Fibroblast of lung (primary cell): ENCODE measurements around the gene TMEM132D. TPM values are rescaled to one million over a fixed set of nuclear protein-coding genes. Genes with fewer than 3 reads are reported as not detected.

ENCODE experiments used
- DNase-seq, 2 donors: peaks; one replicate each; pipeline versions ENCODE4 v3.0.0 to v3.0.0-alpha.2; 2010; ENCODE audit warnings: low read depth in 2 of 2
- H2AFZ ChIP-seq: 2 replicates; pipeline ENCODE4 v1.5.1; 2012; ENCODE audit warnings: low read length, control low read depth, inconsistent platforms
- H3K27ac ChIP-seq: 2 replicates; pipeline ENCODE4 v1.5.1; 2011; ENCODE audit warnings: low read length, control low read depth; ENCODE audit not compliant: insufficient read depth
- H3K27me3 ChIP-seq: 2 replicates; pipeline ENCODE4 v1.5.1; 2011; ENCODE audit warnings: mild to moderate bottlenecking, low read length; ENCODE audit not compliant: control insufficient read depth, insufficient read depth
- H3K36me3 ChIP-seq: 2 replicates; pipeline ENCODE4 v1.5.1; 2011; ENCODE audit warnings: low read length; ENCODE audit not compliant: control insufficient read depth, insufficient read depth
- H3K4me1 ChIP-seq: 2 replicates; pipeline ENCODE4 v1.5.1; 2011; ENCODE audit warnings: low read length; ENCODE audit not compliant: control insufficient read depth, insufficient read depth; ENCODE audit errors: extremely low read depth
- H3K4me2 ChIP-seq: 2 replicates; pipeline ENCODE4 v1.5.1; 2011; ENCODE audit warnings: low read length, control low read depth; ENCODE audit not compliant: insufficient read depth; ENCODE audit errors: extremely low read depth
- H3K4me3 ChIP-seq, 4 experiments: fragments of 200-600 bp in 1 of 4; sonication (generic) in 1 of 4; replicated peaks in 1 of 4; 2 replicates each; pipeline ENCODE4 v1.5.1; 2011 to 2016; ENCODE audit warnings: low read length in 4 of 4, low read depth in 3 of 4, mild to moderate bottlenecking in 3 of 4, control low read depth in 2 of 4, inconsistent platforms in 1 of 4, mixed read lengths in 1 of 4; ENCODE audit not compliant: insufficient read depth in 1 of 4; ENCODE audit errors: control extremely low read depth in 1 of 4
- H3K79me2 ChIP-seq: 2 replicates; pipeline ENCODE4 v1.5.1; 2012; ENCODE audit warnings: mild to moderate bottlenecking, low read length, inconsistent platforms; ENCODE audit not compliant: control insufficient read depth, insufficient read depth
- H3K9ac ChIP-seq: 2 replicates; pipeline ENCODE4 v1.5.1; 2011; ENCODE audit warnings: mild to moderate bottlenecking, low read length, control low read depth; ENCODE audit not compliant: insufficient read depth
- H3K9me3 ChIP-seq: 2 replicates; pipeline ENCODE4 v1.5.1; 2012; ENCODE audit warnings: low read depth, low read length; ENCODE audit not compliant: control insufficient read depth, insufficient read depth
- H4K20me1 ChIP-seq: 2 replicates; pipeline ENCODE4 v1.5.1; 2011; ENCODE audit warnings: low read length; ENCODE audit not compliant: control insufficient read depth, insufficient read depth; ENCODE audit errors: extremely low read depth
- CTCF ChIP-seq, 2 donors: IDR thresholded peaks in 1 of 2; conservative IDR thresholded peaks in 1 of 2; 1 replicate in 1 of 2; 2 replicates in 1 of 2; pipeline ENCODE4 v1.5.1; 2011 to 2012; ENCODE audit warnings: low read length in 2 of 2, control low read depth in 1 of 2, inconsistent platforms in 1 of 2, low read depth in 1 of 2, mild to moderate bottlenecking in 1 of 2
- EZH2 ChIP-seq: IDR thresholded peaks from 2 replicates; pipeline ENCODE4 v1.5.1; 2012; ENCODE audit warnings: low read length, control low read depth, mild to moderate bottlenecking; ENCODE audit errors: missing control alignments
- polyA plus RNA-seq, 2 donors: library from polyadenylated mRNA; depleted of rRNA in 1 of 2; stranded (reverse) in 1 of 2; unstranded in 1 of 2; fragments of >200 nt; gene quantifications; 2 replicates each; pipeline ENCODE4 v1.2.1, GENCODE V29; 2011 to 2012; ENCODE audit warnings: missing spikeins in 1 of 2
- total RNA-seq: library from RNA; depleted of rRNA; stranded (reverse); fragments of >200 nt; gene quantifications from 2 replicates; pipeline ENCODE4 v1.2.1, GENCODE V29; 2014

TMEM132D gene
- total and polyA plus RNA-seq, 2 donors (not counting 1 experiment from before 2014, with no cell fraction given), result not detected

GRCh38 chr12:129651951-129652350, 251.9 kb downstream of the TMEM132D start:
- Histone ChIP-seq H2AFZ (no peak overlapping the region), H3K27me3 (no peaks in the 10 kb centered on the region), H3K27ac (no peak overlapping the region), H3K4me2 (no peak overlapping the region), H3K79me2 (no peaks in the 10 kb centered on the region), H3K9ac (no peak overlapping the region), H4K20me1 (no peaks in the 10 kb centered on the region), H3K36me3 (no peaks in the 10 kb centered on the region), H3K4me1 (no peaks in the 10 kb centered on the region), H3K4me3 (no peak overlapping the region), H3K9me3 (no peaks in the 10 kb centered on the region)
- peak in 1 of 2 donors; percentile 34 for DNase-seq
- TF ChIP-seq EZH2, result no peak
- no peak for TF ChIP-seq CTCF (conservative IDR thresholded peaks at IDR 0.05 in 1 of 2, IDR thresholded peaks at IDR 0.05 in 1 of 2; ENCODE audit: low read depth in 1 of 2, low read length in 2 of 2)

GRCh38 chr12:129641926-129642325, 261.9 kb downstream of the TMEM132D start:
- Histone ChIP-seq H3K79me2 (no peaks in the 10 kb centered on the region), H3K36me3 (no peaks in the 10 kb centered on the region), H3K27ac (no peak overlapping the region), H3K4me2 (no peak overlapping the region), H4K20me1 (no peaks in the 10 kb centered on the region), H3K9ac (no peak overlapping the region), H3K9me3 (no peaks in the 10 kb centered on the region), H3K4me1 (no peaks in the 10 kb centered on the region), H3K4me3 (no peak overlapping the region), H3K27me3 (no peaks in the 10 kb centered on the region), H2AFZ (no peak overlapping the region)
- DNase-seq, result no peak
- no peak for TF ChIP-seq EZH2
- TF ChIP-seq CTCF (conservative IDR thresholded peaks at IDR 0.05 in 1 of 2, IDR thresholded peaks at IDR 0.05 in 1 of 2; ENCODE audit: low read depth in 1 of 2, low read length in 2 of 2), result no peak

- H3K4me3 ChIP-seq, result no peak overlapping the region
- H3K79me2 ChIP-seq, result no peaks in the 10 kb centered on the region
- no peak overlapping the region for H3K27ac ChIP-seq
- no peak for DNase-seq
- no peaks in the 10 kb centered on the region for H3K27me3 ChIP-seq
- no peak overlapping the region for H3K9ac ChIP-seq
- H2AFZ ChIP-seq, result no peak overlapping the region
- no peaks in the 10 kb centered on the region for H4K20me1 ChIP-seq
- H3K36me3 ChIP-seq, result no peaks in the 10 kb centered on the region
- H3K4me2 ChIP-seq, result no peak overlapping the region
- no peaks in the 10 kb centered on the region for H3K9me3 ChIP-seq
- TF ChIP-seq CTCF (conservative IDR thresholded peaks at IDR 0.05 in 1 of 2, IDR thresholded peaks at IDR 0.05 in 1 of 2; ENCODE audit: low read depth in 1 of 2, low read length in 2 of 2) (no peak), EZH2 (no peak)
- no peaks in the 10 kb centered on the region for H3K4me1 ChIP-seq
Observed at GRCh38 chr12:129635021-129635685, 268.7 kb downstream of the TMEM132D start.
